SK-N-SH treated with all-trans-retinoic acid at 6 μM for 48 hours (cell line): ENCODE data around the gene PTBP2.

Experiments
- ATAC-seq: fragments of 200-7000 bp; cut with Tn5 transposase; 3 replicates; pipeline ENCODE4 v1.9.1; 2020; ENCODE audit warnings: mild to moderate bottlenecking, moderate library complexity
- BACH2 ChIP-seq: fragments of 250-450 bp; sonication (Bioruptor Pico); IDR thresholded peaks from 2 replicates; pipeline ENCODE4 v1.9.0; 2021; ENCODE audit warnings: mild to moderate bottlenecking, borderline replicate concordance
- GLIS3 ChIP-seq: fragments of 250-450 bp; sonication (Bioruptor Pico); IDR thresholded peaks from 2 replicates; pipeline ENCODE4 v1.5.0; 2020; ENCODE audit warnings: mild to moderate bottlenecking, moderate library complexity
- ISL1 ChIP-seq: fragments of 250-450 bp; sonication (Bioruptor Pico); IDR thresholded peaks from 2 replicates; pipeline ENCODE4 v2.1.2; 2022; ENCODE audit warnings: mild to moderate bottlenecking, moderate library complexity
- PPARA ChIP-seq: fragments of 250-450 bp; sonication (Bioruptor Pico); IDR thresholded peaks from 2 replicates; pipeline ENCODE4 v1.5.0; 2020; ENCODE audit warnings: mild to moderate bottlenecking, borderline replicate concordance
- TCF4 ChIP-seq: fragments of 250-450 bp; sonication (Bioruptor Pico); IDR thresholded peaks from 2 replicates; pipeline ENCODE4 v1.8.0; 2021; ENCODE audit warnings: mild to moderate bottlenecking, moderate library complexity, borderline replicate concordance
- TOX ChIP-seq: fragments of 250-450 bp; sonication (Bioruptor Pico); IDR thresholded peaks from 2 replicates; pipeline ENCODE4 v1.8.0; 2021; ENCODE audit warnings: mild to moderate bottlenecking, moderate library complexity, borderline replicate concordance
- ZC3H10 ChIP-seq: fragments of 250-450 bp; sonication (Bioruptor Pico); IDR thresholded peaks from 2 replicates; pipeline ENCODE4 v1.5.1; 2021; ENCODE audit warnings: mild to moderate bottlenecking, moderate library complexity
- ZFP3 ChIP-seq: fragments of 250-450 bp; sonication (Bioruptor Pico); IDR thresholded peaks from 2 replicates; pipeline ENCODE4 v1.5.0; 2020; ENCODE audit warnings: mild to moderate bottlenecking, moderate library complexity
- ZFP30 ChIP-seq: fragments of 450-650 bp; formaldehyde crosslinking; IDR thresholded peaks from 2 replicates; pipeline ENCODE4 v1.5.0; 2022; ENCODE audit warnings: mild to moderate bottlenecking, moderate library complexity
- ZNF8 ChIP-seq: fragments of 450-650 bp; formaldehyde crosslinking; IDR thresholded peaks from 2 replicates; pipeline ENCODE4 v1.5.0; 2020; ENCODE audit warnings: mild to moderate bottlenecking, moderate library complexity
- TF ChIP-seq, protein P1 (sequence below): fragments of 250-450 bp; sonication (Bioruptor Pico); IDR thresholded peaks from 2 replicates; pipeline ENCODE4 v1.5.1; 2020; ENCODE audit warnings: low read depth, mild to moderate bottlenecking, moderate library complexity
- TF ChIP-seq, protein P2 (sequence below): fragments of 250-450 bp; sonication (Bioruptor Pico); IDR thresholded peaks from 2 replicates; pipeline ENCODE4 v1.5.0; 2020; ENCODE audit warnings: mild to moderate bottlenecking, moderate library complexity
- TF ChIP-seq, protein P3 (sequence below): fragments of 250-450 bp; sonication (Bioruptor Pico); IDR thresholded peaks from 2 replicates; pipeline ENCODE4 v1.8.0; 2020; ENCODE audit warnings: mild to moderate bottlenecking, moderate library complexity, borderline replicate concordance
- TF ChIP-seq, protein P4 (sequence below): fragments of 250-450 bp; sonication (Bioruptor Pico); IDR thresholded peaks from 2 replicates; pipeline ENCODE4 v1.8.0; 2021; ENCODE audit warnings: low read depth, mild to moderate bottlenecking, moderate library complexity, borderline replicate concordance

Gene PTBP2

DNA sequence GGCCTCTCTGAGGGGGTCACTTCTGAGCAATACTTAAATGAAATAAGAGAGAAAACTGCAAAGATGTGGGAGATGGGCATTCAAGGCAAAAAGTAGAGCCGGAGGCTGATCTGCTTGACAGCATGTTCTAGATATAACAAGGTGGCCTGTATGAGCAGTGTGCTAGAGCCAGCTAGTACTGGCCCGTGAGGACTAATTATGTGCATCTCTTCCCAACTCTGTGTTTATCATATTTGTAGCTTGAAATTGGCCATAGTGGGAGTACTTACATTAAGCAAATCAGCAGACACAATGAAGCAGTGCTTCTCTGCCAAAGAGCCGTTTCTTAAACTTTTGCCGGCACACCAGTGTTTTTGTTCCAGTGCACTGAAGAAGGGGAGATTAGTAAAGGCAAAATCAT lies 13.1 kb upstream of the PTBP2 start:
- TF ChIP-seq BACH2 (no peak), TOX (no peak), PPARA (CRISPR knock-in tag) (no peak), ISL1 (CRISPR knock-in tag) (no peak), GLIS3 (CRISPR knock-in tag) (no peak)
- TF ChIP-seq, protein P1, sequence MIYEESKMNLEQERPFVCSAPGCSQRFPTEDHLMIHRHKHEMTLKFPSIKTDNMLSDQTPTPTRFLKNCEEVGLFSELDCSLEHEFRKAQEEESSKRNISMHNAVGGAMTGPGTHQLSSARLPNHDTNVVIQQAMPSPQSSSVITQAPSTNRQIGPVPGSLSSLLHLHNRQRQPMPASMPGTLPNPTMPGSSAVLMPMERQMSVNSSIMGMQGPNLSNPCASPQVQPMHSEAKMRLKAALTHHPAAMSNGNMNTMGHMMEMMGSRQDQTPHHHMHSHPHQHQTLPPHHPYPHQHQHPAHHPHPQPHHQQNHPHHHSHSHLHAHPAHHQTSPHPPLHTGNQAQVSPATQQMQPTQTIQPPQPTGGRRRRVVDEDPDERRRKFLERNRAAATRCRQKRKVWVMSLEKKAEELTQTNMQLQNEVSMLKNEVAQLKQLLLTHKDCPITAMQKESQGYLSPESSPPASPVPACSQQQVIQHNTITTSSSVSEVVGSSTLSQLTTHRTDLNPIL (CRISPR knock-in tag): no peak
- TF ChIP-seq, protein P2, sequence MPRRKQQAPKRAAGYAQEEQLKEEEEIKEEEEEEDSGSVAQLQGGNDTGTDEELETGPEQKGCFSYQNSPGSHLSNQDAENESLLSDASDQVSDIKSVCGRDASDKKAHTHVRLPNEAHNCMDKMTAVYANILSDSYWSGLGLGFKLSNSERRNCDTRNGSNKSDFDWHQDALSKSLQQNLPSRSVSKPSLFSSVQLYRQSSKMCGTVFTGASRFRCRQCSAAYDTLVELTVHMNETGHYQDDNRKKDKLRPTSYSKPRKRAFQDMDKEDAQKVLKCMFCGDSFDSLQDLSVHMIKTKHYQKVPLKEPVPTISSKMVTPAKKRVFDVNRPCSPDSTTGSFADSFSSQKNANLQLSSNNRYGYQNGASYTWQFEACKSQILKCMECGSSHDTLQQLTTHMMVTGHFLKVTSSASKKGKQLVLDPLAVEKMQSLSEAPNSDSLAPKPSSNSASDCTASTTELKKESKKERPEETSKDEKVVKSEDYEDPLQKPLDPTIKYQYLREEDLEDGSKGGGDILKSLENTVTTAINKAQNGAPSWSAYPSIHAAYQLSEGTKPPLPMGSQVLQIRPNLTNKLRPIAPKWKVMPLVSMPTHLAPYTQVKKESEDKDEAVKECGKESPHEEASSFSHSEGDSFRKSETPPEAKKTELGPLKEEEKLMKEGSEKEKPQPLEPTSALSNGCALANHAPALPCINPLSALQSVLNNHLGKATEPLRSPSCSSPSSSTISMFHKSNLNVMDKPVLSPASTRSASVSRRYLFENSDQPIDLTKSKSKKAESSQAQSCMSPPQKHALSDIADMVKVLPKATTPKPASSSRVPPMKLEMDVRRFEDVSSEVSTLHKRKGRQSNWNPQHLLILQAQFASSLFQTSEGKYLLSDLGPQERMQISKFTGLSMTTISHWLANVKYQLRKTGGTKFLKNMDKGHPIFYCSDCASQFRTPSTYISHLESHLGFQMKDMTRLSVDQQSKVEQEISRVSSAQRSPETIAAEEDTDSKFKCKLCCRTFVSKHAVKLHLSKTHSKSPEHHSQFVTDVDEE (CRISPR knock-in tag): no peak
- ATAC-seq: no peak

DNA sequence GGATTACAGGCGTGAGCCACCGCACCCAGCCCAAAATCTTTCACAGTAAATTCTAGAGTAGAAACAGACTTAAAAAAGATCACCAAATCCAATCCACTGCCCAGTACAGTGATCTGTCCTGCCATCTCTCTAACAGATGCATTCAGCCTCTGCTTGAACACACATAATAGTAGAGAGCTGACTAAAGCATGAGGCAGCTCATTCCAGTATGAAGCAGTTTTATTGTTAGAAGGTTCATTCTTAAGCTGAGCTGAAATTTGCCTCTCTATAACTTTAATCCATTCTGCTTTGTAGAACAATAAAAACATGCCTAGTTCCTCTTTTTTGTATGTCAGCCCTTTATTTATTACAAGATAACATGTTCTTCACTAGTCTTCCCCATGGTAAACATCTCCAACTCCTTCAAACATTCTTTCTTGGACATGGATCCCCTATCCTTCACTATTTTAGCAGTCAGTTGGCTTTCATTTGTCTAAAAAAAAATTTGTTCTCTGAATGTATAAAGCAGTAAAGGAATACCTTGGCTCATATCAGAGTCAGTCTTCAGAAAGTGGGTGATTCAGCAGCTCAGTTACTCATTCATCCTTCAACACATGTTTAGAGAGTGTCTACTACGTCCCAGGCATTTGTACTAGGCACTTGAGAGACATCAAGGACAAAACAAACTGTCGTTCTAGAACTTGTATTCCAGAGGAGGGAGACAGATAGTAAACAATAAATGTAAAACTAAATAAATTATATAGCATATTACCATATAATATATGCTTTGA lies 10.7 kb upstream of the PTBP2 start:
- no peak for ATAC-seq
- no peak for TF ChIP-seq ISL1 (CRISPR knock-in tag)
- no peak for TF ChIP-seq ZFP30 (CRISPR knock-in tag)
- no peak for TF ChIP-seq TCF4 (CRISPR knock-in tag)
- TF ChIP-seq, protein P2 (CRISPR knock-in tag): no peak

DNA sequence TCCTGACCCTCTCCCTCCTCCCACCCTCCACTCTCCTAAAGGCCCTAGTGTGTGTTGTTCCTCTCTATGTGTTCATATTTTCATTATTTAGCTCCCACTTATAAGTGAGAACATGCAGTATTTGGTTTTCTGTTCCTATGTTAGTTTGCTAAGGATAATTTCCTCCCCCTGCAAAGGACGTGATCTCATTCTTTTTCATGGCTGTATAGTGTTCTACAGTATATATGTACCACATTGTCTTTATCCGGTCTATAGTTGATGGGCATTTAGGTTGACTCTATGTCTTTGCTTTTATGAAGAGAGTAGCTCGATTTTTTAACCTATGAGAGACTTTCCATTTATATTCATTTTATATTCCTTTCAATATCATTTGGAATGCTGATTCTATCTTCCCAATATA lies 7.9 kb upstream of the PTBP2 start:
- TF ChIP-seq, protein P1 (CRISPR knock-in tag): no peak
- TF ChIP-seq ZFP3 (CRISPR knock-in tag) (no peak), ZNF8 (0 out of 2 replicates have a peak, but pooled peaks have one; percentile 41)
- TF ChIP-seq, all 23 proteins: peak for 1
- no peak for ATAC-seq

DNA sequence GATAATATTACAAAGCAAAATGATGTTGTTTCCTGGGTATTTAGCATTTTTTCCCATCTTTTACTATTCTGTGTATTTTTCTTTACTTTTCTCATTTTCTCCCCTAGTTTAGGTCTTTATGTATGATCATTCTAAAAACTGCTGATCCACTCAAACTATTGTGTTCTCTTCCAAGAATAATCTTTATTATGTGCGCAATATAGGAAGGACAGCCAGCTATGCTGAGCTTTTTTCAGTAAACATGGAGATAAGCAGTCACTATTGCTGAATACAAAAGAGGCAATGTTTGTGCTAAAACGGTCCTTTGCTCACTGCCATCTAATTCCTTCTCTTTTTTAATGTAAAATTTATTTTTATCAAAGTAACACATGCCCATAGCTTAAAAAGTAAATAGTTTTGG lies 6.7 kb upstream of the PTBP2 start:
- ATAC-seq: no peak
- TF ChIP-seq, protein P3, sequence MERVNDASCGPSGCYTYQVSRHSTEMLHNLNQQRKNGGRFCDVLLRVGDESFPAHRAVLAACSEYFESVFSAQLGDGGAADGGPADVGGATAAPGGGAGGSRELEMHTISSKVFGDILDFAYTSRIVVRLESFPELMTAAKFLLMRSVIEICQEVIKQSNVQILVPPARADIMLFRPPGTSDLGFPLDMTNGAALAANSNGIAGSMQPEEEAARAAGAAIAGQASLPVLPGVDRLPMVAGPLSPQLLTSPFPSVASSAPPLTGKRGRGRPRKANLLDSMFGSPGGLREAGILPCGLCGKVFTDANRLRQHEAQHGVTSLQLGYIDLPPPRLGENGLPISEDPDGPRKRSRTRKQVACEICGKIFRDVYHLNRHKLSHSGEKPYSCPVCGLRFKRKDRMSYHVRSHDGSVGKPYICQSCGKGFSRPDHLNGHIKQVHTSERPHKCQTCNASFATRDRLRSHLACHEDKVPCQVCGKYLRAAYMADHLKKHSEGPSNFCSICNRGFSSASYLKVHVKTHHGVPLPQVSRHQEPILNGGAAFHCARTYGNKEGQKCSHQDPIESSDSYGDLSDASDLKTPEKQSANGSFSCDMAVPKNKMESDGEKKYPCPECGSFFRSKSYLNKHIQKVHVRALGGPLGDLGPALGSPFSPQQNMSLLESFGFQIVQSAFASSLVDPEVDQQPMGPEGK: no peak
- TF ChIP-seq, protein P4, sequence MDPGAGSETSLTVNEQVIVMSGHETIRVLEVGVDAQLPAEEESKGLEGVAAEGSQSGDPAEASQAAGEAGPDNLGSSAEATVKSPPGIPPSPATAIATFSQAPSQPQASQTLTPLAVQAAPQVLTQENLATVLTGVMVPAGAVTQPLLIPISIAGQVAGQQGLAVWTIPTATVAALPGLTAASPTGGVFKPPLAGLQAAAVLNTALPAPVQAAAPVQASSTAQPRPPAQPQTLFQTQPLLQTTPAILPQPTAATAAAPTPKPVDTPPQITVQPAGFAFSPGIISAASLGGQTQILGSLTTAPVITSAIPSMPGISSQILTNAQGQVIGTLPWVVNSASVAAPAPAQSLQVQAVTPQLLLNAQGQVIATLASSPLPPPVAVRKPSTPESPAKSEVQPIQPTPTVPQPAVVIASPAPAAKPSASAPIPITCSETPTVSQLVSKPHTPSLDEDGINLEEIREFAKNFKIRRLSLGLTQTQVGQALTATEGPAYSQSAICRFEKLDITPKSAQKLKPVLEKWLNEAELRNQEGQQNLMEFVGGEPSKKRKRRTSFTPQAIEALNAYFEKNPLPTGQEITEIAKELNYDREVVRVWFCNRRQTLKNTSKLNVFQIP (CRISPR knock-in tag): no peak
- TF ChIP-seq ZC3H10 (no peak), ZNF8 (no peak)
